Activated CD8-positive, alpha-beta memory T cell treated with anti-CD3 and anti-CD28 coated beads, Interleukin-2, amount 50 U/mL, for 1 hour (primary cell): ENCODE results near the gene ZDHHC3.

Experiments used
- DNase-seq: peaks from one replicate; pipeline ENCODE4 v3.0.0-alpha.2; 2020; ENCODE audit errors: extremely low read depth

The ZDHHC3 gene, protein sequence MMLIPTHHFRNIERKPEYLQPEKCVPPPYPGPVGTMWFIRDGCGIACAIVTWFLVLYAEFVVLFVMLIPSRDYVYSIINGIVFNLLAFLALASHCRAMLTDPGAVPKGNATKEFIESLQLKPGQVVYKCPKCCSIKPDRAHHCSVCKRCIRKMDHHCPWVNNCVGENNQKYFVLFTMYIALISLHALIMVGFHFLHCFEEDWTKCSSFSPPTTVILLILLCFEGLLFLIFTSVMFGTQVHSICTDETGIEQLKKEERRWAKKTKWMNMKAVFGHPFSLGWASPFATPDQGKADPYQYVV

DNA sequence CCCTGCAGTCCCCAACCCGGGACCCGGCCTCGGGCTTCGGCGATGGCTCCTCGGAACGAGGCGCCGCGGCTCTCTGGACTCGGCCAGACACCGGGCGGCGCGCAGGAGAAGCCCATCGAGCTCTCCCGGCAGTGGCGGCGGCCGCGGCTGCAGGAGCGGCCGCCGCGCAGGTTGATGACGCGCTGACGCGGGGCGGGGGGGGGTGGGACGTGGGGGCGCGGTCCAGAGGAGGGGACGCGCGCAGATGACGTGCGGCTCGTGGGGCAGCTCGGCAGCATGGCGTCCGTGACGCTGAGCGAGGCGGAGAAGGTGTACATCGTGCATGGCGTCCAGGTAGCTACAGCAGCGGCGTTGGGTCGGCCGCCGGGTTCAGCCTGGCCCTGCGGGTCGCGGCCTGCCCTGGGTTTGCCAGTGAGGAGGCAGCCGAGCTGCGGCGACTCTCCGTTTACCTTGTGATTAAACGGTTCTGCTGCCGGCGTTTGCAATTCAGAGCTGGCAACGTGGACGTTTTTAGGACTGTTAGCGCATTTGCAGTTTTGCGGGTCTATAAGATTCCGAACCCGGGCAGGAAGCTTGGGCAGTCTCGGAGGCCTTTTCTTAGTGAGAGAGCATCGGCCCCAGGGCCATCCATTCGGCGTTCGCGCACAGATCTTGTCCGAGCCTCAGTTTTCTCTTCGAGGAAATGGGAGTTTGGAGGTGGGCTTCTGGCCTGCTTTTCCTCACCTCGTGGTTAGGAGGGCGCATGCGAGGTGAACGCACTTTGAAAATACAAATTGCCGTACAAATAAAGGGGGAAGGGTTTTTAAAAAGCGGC, at the start of gene ZDHHC3, which contains the start of gene EXOSC7:
TSS of gene ZDHHC3 (minus strand) at position 173 of the 814 bp plus-strand sequence. CDS start 16,738 bp downstream, outside the sequence.
TSS of gene EXOSC7 (plus strand) at position 243 of the 814 bp plus-strand sequence. CDS start at position 277, 34 bp downstream.
- peak; percentile 67 for DNase-seq

DNA sequence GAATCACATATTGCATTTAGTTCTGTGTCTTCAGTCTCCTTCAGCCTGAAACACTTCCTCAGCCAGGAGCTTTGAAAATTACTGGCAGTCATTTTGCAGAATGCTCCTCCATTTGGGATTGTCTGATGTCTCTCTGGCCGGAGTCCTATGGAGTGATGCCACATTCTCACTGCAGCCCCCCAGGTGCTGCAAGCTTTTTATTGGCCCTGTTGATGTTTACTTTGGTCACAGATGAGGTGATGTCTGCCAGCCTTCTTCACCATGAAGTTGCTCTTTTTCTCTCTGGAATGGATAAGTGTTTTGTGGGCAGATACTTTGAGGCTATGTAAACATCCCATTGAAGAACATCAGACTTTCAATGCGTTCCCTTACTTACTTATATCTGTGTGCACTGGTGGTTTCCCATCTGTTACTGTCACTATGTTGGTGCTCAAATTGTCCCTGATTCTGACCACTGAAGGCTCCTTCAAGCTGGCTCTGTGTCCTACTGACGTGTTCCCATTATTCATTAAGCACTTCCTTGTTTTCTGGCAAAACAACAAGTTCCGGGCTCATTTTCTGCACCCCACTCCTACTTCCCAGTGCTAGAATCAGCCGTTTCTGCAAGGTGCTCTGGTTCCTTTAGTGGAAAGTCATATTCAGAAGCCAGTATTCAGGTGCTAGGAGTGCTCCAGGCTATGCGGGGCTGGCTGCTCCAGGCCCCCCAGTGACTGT, 48.7 kb upstream of the ZDHHC3 start:
- no peak for DNase-seq

DNA sequence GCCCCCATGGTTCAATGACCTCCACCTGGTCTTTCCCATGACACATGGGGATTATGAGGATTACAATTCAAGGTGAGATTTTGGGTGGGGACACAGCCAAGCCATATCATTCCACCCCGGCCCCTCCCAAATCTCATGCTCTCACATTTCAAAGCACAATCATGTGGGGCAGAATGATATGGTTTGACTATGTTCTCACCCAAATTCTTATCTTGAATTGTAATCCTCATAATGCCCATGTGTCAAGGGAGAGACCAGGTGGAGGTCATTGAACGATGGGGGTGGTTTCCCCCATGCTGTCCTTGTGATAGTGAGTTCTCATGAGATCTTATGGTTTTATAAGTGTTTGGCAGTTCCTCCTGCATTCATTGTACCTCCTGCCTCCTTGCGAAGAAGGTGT, 47.7 kb upstream of the ZDHHC3 start:
- no peak for DNase-seq

DNA sequence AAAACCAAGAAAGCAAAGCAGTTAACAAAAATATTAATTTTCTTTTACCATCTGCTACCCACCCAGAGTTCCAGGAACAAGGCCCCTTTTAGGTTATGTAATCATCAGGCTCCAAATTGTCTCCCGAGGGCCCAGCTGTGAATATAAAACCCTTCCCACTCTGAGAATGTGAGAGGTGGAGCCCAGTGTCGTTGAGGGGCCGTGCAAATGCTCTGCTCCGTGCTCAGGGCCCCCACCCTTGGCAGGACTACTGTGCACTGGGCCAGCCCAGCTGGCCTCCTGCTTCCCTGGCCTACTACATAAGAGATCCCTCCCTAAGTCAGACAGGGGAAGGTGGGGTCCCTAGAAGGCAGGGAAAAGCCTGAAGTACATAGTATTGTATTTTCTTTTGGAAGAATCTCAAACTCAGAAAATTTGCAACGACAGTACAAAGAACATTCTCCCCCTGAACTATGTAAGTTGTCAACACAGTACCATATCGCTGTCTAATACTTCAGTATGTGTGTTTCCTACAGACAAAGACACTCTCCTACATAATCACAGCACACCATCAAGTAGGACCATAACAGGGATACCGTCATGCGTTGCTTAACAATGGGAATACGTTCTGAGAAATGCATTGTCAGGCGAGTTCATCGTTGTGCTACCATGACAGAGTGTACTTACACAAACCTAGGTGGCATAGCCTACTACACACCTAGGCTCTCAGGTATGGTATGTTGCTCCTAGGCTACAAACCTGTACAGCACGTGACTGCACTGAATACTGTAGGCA, 45.7 kb upstream of the ZDHHC3 start:
- DNase-seq, result no peak

DNA sequence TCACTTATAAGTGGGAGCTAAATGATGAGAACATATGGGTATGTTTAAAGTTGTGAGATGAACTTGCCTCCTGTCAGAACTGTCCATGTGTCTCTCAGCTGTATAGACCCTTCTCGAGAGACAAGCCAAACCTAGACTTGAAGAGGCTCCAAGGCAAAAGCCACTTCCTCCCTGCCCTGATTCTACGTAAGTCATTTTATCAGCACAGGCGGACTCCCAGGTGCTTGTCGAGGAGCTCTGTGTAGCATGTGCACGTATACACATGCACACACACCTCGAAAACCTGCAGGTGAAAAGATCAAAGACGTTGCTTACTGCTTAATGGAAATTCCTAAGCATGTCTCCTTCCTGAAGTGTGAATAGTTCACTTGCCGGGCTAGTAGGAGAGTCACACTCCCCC, 44.6 kb upstream of the ZDHHC3 start:
- no peak for DNase-seq

DNA sequence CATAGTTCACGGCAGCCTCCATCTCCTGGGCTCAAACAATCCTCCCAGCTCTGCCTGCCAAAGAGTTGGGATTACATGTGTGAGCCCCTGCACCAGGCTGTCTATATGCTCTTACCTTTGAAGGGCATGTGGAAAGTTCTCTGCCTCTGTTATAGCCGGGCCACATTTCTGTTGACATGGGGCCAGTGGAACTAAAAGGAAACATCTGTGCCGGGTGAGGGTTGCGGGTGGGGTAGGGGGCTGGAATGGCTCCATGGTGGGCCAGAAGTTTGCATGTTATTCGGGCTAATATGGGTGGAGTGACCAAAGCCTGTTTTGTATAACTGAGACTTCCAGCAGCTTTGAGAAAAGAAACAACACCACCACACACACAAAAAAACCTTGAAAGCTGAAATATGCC, 41.8 kb upstream of the ZDHHC3 start:
- DNase-seq, result no peak

DNA sequence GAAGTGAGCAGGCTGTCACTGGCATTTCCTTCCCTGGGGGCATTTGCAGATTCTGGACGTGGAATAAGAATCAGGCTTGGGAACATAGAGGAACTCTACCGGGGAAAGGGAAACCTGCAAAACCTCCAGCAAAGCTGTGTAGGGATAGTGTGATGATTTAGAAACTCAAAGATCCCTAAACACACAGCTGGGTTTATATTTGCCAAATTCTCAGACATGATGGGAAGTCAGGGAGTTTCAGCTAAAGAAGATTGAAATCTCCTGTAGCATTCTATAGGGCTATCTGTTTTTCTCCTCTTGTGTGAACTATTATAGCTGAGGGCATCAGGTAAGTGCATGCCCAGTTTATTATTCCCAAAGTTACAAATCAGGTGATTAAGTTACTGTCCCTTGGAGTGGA, 40.9 kb upstream of the ZDHHC3 start:
- DNase-seq, result no peak

DNA sequence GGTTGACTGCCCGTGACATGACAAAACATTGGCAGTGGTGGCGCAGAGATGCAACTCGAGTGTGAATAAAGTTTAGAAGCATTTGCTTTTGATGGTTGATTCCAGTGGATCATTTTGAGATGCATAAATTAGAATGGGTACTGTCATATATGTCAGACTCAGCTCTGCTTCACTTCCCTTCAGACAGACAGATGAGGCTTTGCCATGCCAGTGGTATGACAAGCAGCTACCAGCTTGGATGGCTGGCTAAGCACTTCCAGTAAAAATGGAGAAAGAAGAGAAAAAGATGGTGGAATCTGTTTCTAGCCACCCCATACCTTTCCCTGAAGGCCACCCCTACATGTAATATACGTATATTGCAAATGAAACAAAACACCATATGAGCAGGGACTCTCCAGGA, 36.6 kb upstream of the ZDHHC3 start:
- DNase-seq, result no peak

DNA sequence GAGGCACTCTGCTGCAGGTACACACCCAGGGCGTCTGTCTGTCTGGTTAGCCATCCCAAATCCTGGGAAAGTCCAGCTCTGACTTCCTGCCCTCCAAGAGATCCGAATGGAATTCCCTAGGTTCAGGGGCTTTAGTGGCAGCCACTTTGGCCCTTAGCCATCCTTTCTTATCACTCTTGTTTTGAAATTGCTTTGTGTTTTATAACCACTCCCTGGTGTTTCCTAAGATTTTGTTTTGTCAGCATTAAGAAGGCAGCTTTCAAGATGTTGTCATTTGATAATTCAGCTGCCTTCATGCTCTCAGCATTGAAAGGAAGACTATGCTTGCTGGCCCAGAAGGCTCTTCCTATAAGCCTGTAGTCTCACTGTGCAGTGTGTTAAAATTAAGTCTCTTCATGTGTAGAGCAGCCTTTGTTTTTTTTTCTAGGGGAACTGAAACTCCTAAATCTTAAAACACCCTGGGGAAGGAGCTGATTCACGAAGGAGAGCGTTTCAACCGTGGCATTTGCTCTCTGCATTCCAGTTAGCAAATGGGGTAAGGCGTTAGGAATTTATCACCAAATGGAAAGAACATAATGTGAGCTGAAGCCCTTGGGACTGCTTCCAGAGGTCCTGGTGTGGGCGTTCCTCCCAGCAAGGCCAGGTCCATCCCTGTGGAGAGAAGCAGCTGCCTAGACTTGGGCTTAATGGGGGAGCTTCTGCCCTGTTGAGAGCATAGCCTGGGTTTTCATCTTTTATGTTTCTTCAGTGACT, 36.0 kb upstream of the ZDHHC3 start:
- no peak for DNase-seq

DNA sequence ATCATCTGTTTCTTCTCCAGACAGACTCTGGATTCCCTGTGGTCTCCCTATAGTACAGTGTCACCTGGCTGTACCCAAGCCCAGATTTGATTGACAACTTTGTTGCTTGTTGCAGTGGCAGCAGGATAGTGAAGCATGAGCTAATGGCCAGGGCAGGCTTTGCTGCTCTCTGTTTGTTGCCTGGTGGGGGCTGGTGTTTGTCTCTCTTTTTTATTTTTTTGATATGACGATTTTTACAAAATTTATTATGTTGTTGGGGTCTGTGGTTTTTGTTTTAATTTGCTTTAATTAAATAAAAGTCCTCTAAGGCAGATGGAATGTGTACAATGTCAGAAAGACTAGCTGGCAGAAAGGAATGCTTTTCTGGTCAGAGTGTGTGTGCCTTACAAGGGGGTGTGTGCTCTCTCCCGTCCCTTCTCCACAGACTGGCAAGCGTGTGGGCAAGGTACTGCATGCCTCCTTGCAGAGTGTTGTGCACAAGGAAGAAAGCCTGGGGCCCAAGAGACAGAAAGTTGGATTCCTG, 34.9 kb upstream of the ZDHHC3 start:
- no peak for DNase-seq

DNA sequence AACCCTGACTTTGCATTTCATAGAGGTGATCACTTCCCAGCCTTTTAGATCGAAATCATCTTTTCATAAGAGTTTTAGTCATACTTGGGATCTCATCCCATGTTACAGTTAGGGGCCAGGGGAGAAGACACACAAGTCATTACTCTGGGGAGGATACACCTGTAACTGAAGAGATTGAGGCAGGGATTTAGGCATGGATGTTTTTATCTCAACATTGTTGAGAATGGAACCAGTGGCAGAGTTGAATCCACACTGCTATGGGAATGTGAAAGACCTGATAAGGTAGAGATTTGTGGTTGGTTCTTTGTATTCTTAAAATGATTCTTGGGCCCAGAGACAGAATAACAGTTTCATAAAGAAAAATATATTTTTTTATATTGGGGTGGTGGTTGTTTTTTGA, 33.9 kb upstream of the ZDHHC3 start:
- DNase-seq, result no peak

DNA sequence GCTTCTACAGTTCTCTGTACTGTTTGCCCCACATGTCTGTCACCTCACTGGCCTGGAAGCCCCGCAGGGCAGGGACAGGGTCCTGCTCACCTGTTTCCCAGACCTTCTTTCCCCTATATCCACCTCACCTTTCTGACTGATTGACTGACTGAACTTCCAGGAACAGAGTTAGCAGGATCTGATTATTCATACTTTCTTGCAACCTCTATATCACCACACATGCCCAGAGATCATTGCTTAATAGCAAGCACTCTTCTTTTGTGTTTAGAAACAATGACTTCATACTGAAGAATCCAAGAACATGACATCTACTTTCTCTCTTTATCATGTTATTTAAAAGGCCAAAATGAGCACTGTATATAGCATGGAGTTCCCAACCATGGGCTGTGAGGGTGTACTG, 32.1 kb upstream of the ZDHHC3 start:
- DNase-seq, result no peak

DNA sequence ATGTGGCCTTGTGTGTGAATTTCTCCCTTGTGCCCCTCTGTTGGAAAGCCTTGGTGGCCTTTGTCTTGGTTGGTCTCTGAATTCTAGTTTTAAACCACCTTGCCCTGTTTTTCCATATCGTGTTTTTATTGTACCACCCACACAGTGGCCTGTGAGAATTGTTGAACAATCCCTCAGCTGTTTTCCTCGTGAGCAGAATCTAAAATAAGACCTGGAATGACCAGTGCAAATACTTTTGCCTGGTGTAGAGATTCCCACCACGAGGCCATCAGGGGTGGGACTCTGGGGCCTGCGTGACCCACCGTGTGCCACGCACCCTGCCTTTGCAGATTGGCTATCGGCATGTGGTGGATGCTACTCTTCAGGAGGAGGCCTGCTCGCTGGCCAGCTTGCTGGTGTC, 31.1 kb upstream of the ZDHHC3 start:
- no peak for DNase-seq

DNA sequence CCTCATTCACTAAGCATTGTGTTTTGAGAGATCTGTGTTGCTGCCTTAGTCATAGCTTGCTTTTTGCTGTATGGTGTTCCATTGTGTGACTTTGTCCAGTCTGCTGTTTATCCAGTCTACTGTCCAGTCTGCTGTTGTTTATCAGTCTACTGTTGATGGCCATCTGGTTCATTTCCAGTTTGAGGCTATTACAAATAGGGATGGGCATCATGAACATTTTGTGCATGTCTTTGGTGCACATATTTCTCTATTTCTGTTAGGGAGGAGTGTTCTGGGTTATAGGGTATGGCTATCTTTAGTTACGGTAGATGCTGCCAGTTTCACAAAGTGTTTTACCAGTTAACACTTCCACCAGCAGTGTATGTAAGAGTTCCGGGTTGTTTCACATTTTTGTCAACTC, 27.9 kb upstream of the ZDHHC3 start:
- DNase-seq, result no peak

DNA sequence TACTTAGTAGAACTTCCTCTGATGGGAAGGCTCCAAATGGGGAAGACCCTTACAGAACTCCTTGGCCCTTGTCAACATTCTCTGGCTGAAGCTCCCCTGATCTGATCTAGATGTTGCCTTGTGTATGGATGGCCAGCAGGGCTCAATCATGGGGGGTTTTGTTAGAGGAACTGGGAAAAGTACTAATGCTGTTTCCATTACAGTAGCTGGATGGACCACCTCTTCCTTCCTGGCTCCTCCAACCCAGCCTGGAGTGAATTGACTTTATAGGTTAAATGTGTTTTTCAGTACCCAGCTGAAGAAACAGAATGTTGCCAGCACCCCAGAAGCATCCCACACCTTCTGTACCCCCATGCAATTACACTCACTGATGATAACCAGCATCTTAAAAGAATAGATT, 27.4 kb upstream of the ZDHHC3 start:
- no peak for DNase-seq

DNA sequence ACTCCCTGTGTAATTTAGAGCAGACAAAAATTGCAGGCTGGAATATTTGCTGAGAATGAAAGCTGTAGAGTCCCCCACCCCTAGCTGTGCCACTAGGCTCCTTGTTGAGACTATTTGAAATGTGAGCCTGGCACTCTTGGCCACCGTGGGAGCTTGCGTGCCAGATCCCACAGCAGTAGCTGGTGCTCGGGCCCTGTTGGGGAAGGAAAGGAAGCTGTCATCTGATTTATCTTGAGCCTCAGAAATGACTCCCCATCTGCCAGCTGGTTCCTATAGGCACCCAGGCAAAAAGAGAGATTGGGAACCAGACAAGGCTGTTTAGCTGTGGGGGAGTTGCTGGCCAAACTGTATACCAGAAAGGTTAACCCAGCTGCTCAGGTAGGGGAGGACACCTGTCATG, 26.7 kb upstream of the ZDHHC3 start:
- DNase-seq, result no peak

DNA sequence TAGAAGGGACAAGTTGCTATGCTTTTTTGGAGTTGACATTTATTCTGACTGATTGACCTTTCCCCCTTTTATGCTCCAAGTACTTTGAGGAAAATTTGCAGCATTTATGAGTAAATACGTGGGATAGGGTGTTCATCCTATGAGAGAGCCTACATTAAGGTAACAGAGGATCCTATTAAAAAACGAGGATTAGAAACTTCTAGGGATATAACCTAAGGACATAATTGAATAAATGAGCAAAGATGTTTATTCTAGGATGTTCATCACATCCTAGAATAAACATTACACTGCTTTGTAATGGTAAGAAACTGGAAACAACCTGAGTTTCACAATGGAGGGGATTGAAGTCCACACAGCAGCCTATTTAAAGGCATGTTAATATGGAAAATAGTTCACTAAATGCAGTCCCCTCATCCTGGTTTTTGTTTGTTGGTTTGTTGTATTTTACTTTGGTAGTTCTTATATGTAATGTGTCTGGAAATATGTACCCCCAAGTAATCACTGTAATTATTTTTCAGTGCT, 26.2 kb upstream of the ZDHHC3 start:
- no peak for DNase-seq

DNA sequence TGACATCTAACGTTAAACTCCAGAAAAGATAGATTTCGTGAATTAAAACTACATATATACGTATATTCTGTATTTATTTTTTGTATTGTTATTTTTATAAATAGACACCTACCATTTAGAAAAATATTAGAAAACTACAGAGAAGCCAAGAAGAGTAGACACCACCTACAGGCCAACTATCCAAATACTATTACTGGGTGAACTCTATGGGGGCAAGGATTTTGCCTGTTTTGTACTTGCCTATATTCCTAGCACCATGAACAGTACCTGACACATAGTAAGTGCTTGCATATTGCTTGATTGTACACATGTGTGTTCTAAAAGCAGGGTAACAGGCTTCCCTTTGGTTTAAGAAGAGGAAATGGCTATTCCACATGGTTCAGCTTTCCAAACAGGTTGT, 25.8 kb upstream of the ZDHHC3 start:
- DNase-seq, result no peak

DNA sequence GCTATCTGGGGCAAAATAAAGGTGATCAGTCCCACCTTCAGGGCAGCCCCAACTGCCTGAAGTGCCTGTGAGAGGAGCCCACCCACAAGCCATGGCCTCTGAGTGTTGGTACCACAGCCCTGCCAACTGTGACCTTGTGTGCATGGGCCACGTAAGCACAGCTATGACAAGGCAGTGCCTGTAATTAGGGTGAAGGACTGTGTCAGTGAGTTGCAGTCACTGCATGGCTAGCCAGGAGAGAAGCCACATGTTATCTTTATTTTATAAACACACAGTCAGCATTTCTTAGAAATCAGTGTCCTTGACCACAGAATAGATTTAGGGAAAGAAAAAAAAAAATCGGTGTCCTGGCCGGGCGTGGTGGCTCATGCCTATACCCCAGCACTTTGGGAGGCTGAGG, 24.8 kb upstream of the ZDHHC3 start:
- no peak for DNase-seq

DNA sequence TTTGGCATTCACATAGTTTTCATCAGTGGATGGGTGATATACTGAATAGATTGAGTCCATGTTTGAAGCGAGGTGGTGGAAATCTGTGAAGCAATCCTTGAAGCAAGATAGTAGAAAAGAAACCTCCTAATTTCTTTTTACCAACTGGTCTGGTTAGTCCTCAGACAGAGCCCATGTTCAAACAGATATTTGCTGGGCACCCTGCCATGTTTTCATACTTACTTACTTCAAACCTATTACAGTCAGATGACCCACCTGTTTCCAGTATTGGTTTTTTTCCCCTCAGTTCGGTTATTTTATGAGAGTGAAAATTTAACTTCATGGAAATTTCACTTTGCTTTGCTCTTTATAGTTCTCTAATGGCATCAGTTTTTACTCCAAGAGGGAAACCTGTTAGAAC, 23.8 kb upstream of the ZDHHC3 start:
- no peak for DNase-seq

DNA sequence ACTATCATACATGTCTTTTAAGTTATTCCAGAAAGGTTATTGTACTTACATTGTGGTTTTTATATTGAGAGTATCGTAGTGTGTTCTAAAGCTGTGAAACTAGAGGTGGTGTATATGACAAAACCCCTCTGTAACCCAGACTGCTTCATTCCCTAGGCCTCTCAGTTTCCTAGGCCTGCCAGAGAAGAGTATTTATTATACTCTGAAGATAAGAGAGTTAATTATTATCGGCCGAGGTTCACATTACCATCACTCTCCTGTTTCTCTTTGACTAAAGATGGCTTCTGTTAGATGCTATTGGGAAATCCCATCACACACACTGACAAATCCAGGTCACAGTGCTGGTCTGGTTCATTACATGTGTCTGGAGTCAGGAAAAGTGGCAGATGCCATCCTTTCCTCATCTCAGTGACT, 20.6 kb upstream of the ZDHHC3 start:
- no peak for DNase-seq
